H54 (cell line): ENCODE data around the gene MIGA2.
"Not testable (repeated sequence)": the region's sequence is repeated elsewhere in the genome, so short reads cannot be mapped to it uniquely, and the experiment has no call there.

Source experiments
- DNase-seq: peaks from one replicate; pipeline ENCODE4 v3.0.0; 2011; ENCODE audit warnings: low spot score, mixed read lengths; ENCODE audit not compliant: insufficient read length
- FAIRE-seq: peaks from 3 replicates; lab custom pipeline; 2011; peaks lifted over from hg19 to GRCh38; lab: Jason Lieb, UNC
- POLR2A ChIP-seq: IDR thresholded peaks from 2 replicates; pipeline ENCODE4 v1.6.1; 2011; ENCODE audit warnings: low read depth, mild to moderate bottlenecking, low read length

The MIGA2 gene

GRCh38 chr9:129036241-129036922, at the start of gene MIGA2:
Gene MIGA2 (plus strand): TSS chr9:129036626. CDS start chr9:129040595, 3,969 bp downstream.
- peak; percentile 99 for DNase-seq
- TF ChIP-seq POLR2A: peak; percentile 93
- peak; percentile 75 for FAIRE-seq

GRCh38 chr9:128986671-128987070, 49.8 kb upstream of the MIGA2 start:
- no peak for TF ChIP-seq POLR2A
- FAIRE-seq (no peak), DNase-seq (no peak)

- no peak for TF ChIP-seq POLR2A
- peak; percentile 92 for FAIRE-seq
- peak; percentile 70 for DNase-seq
Observed at GRCh38 chr9:128987805-128988204, 48.6 kb upstream of the MIGA2 start.

GRCh38 chr9:128992995-128993394, 43.4 kb upstream of the MIGA2 start:
- no peak for TF ChIP-seq POLR2A
- FAIRE-seq (no peak), DNase-seq (no peak)

GRCh38 chr9:128995791-128996190, 40.6 kb upstream of the MIGA2 start:
- FAIRE-seq (no peak), DNase-seq (no peak)
- no peak for TF ChIP-seq POLR2A

GRCh38 chr9:128998462-128998861, 38.0 kb upstream of the MIGA2 start:
- no peak for DNase-seq
- no peak for TF ChIP-seq POLR2A
- FAIRE-seq: no peak

GRCh38 chr9:128999581-129000206, 36.7 kb upstream of the MIGA2 start:
- no peak for TF ChIP-seq POLR2A

GRCh38 chr9:129001504-129002325, 34.7 kb upstream of the MIGA2 start:
- no peak for FAIRE-seq
- DNase-seq: no peak
- no peak for TF ChIP-seq POLR2A

More at GRCh38 chr9:128999581-129000206, 36.7 kb upstream of the MIGA2 start:
- DNase-seq (no peak), FAIRE-seq (no peak)

GRCh38 chr9:129002992-129003391, 33.4 kb upstream of the MIGA2 start:
- DNase-seq (no peak), FAIRE-seq (no peak)
- no peak for TF ChIP-seq POLR2A

GRCh38 chr9:129004173-129004572, 32.3 kb upstream of the MIGA2 start:
- not testable (repeated sequence) for DNase-seq, FAIRE-seq

GRCh38 chr9:129005336-129005997, 31.0 kb upstream of the MIGA2 start:
- FAIRE-seq: no peak
- DNase-seq: no peak
- TF ChIP-seq POLR2A: no peak

- TF ChIP-seq POLR2A: no peak
- peak; percentile 27 for FAIRE-seq
- peak; percentile 92 for DNase-seq
Observed at GRCh38 chr9:129006328-129007034, 29.9 kb upstream of the MIGA2 start.
